H9 (cell line): Measurements from ENCODE around the gene PLAC9. TPM values are rescaled to one million over a fixed set of nuclear protein-coding genes. Genes with fewer than 3 reads are reported as not detected.

Experiments used
- DNase-seq: peaks from one replicate; pipeline ENCODE4 v3.0.0-alpha.2; 2017
- H2AFZ ChIP-seq: one replicate; pipeline ENCODE4 v1.6.1; 2013; ENCODE audit warnings: mild to moderate bottlenecking, low read length, control low read depth, moderate library complexity
- H2AK5ac ChIP-seq: 2 replicates; pipeline ENCODE4 v1.6.1; 2013; ENCODE audit warnings: low read length, control low read depth, mixed read lengths; ENCODE audit not compliant: insufficient read length
- H2BK120ac ChIP-seq: one replicate; pipeline ENCODE4 v1.6.1; 2013; ENCODE audit warnings: low read depth, mild to moderate bottlenecking, low read length, control low read depth, inconsistent platforms; ENCODE audit not compliant: poor library complexity, severe bottlenecking
- H2BK12ac ChIP-seq: 2 replicates; pipeline ENCODE4 v1.6.1; 2013; ENCODE audit warnings: low read length, control low read depth, mixed read lengths, low read depth; ENCODE audit not compliant: insufficient read length
- H2BK15ac ChIP-seq: 2 replicates; pipeline ENCODE4 v1.6.1; 2013; ENCODE audit warnings: low read depth, low read length, control low read depth
- H2BK20ac ChIP-seq: one replicate; pipeline ENCODE4 v1.6.1; 2013; ENCODE audit warnings: low read depth, mild to moderate bottlenecking, low read length, control low read depth, inconsistent platforms; ENCODE audit not compliant: poor library complexity, severe bottlenecking
- H2BK5ac ChIP-seq: 2 replicates; pipeline ENCODE4 v1.6.1; 2013; ENCODE audit warnings: low read length, control low read depth, mixed read lengths; ENCODE audit not compliant: insufficient read length
- H3K14ac ChIP-seq: 2 replicates; pipeline ENCODE4 v1.6.1; 2013; ENCODE audit warnings: low read length, control low read depth; ENCODE audit not compliant: insufficient read depth
- H3K18ac ChIP-seq: 2 replicates; pipeline ENCODE4 v1.6.1; 2013; ENCODE audit warnings: low read depth, mild to moderate bottlenecking, mixed read lengths, low read length, control low read depth; ENCODE audit not compliant: insufficient read length
- H3K23ac ChIP-seq: 2 replicates; pipeline ENCODE4 v1.6.1; 2013; ENCODE audit warnings: low read length, control low read depth, mixed read lengths, low read depth; ENCODE audit not compliant: insufficient read length
- H3K23me2 ChIP-seq: 2 replicates; pipeline ENCODE4 v1.6.1; 2013; ENCODE audit warnings: low read depth, mild to moderate bottlenecking, mixed read lengths, low read length, control low read depth; ENCODE audit not compliant: insufficient read length, poor library complexity, severe bottlenecking
- H3K27ac ChIP-seq: 2 replicates; pipeline ENCODE4 v1.5.1; 2013; ENCODE audit warnings: low read length, control low read depth, mixed read lengths, low read depth; ENCODE audit not compliant: insufficient read length
- H3K27me3 ChIP-seq: 2 replicates; pipeline ENCODE4 v1.6.1; 2013; ENCODE audit warnings: low read length, control low read depth, inconsistent platforms; ENCODE audit not compliant: insufficient read depth
- H3K4ac ChIP-seq: 2 replicates; pipeline ENCODE4 v1.6.1; 2013; ENCODE audit warnings: low read depth, mild to moderate bottlenecking, control low read depth, inconsistent platforms, low read length, moderate library complexity
- H3K4me1 ChIP-seq: 2 replicates; pipeline ENCODE4 v1.6.1; 2013; ENCODE audit warnings: low read length, control low read depth, inconsistent platforms; ENCODE audit not compliant: insufficient read depth
- H3K4me2 ChIP-seq: 2 replicates; pipeline ENCODE4 v1.6.1; 2013; ENCODE audit warnings: low read length, control low read depth, mixed read lengths; ENCODE audit not compliant: insufficient read length, insufficient read depth
- H3K56ac ChIP-seq: 2 replicates; pipeline ENCODE4 v1.6.1; 2013; ENCODE audit warnings: low read depth, mild to moderate bottlenecking, mixed read lengths, low read length, control low read depth; ENCODE audit not compliant: insufficient read length
- H3K79me1 ChIP-seq: 2 replicates; pipeline ENCODE4 v1.6.1; 2013; ENCODE audit warnings: low read depth, mild to moderate bottlenecking, moderate library complexity, low read length, control low read depth, inconsistent platforms; ENCODE audit not compliant: insufficient read depth, poor library complexity, severe bottlenecking
- H3K79me2 ChIP-seq: 2 replicates; pipeline ENCODE4 v1.6.1; 2013; ENCODE audit warnings: low read length, control low read depth, inconsistent platforms; ENCODE audit not compliant: insufficient read depth
- H3K9ac ChIP-seq: 2 replicates; pipeline ENCODE4 v1.6.1; 2013; ENCODE audit warnings: low read length, control low read depth, mixed read lengths; ENCODE audit not compliant: insufficient read length; ENCODE audit errors: extremely low read depth
- H3K9me3 ChIP-seq: one replicate; pipeline ENCODE4 v1.6.1; 2013; ENCODE audit warnings: low read depth, low read length, inconsistent platforms; ENCODE audit not compliant: control insufficient read depth
- H3T11ph ChIP-seq: one replicate; pipeline ENCODE4 v1.6.1; 2013; ENCODE audit warnings: mild to moderate bottlenecking, low read length, control low read depth, inconsistent platforms
- H4K20me1 ChIP-seq: one replicate; pipeline ENCODE4 v1.6.1; 2013; ENCODE audit not compliant: control insufficient read depth, insufficient read length, insufficient read depth
- H4K5ac ChIP-seq: 2 replicates; pipeline ENCODE4 v1.6.1; 2013; ENCODE audit warnings: low read depth, mild to moderate bottlenecking, mixed read lengths, low read length, control low read depth; ENCODE audit not compliant: insufficient read length
- H4K8ac ChIP-seq: replicated peaks from 2 replicates; pipeline ENCODE4 v1.6.1; 2013; ENCODE audit warnings: low read length, control low read depth, mixed read lengths, low read depth; ENCODE audit not compliant: insufficient read length
- H4K91ac ChIP-seq: 2 replicates; pipeline ENCODE4 v1.6.1; 2013; ENCODE audit warnings: low read depth, mild to moderate bottlenecking, moderate library complexity, mixed read lengths, low read length, control low read depth; ENCODE audit not compliant: insufficient read length
- H3K27ac Mint-ChIP-seq, 3 experiments: 2 replicates in 2 of 3; 3 replicates in 1 of 3; pipeline ENCODE4 v1.8.0; 2020 to 2021; ENCODE audit warnings: mixed read lengths in 3 of 3, mild to moderate bottlenecking in 1 of 3, moderate library complexity in 1 of 3
- H3K27me3 Mint-ChIP-seq: 2 replicates; pipeline ENCODE4 v1.8.0; 2021; ENCODE audit warnings: low read depth, mild to moderate bottlenecking, moderate library complexity, mixed read lengths
- H3K36me3 Mint-ChIP-seq, 3 experiments: 2 replicates in 2 of 3; 3 replicates in 1 of 3; pipeline ENCODE4 v1.8.0; 2020 to 2021; ENCODE audit warnings: low read depth in 3 of 3, mixed read lengths in 3 of 3; ENCODE audit not compliant: insufficient read depth in 1 of 3
- H3K4me1 Mint-ChIP-seq, 2 experiments: 2 replicates each; pipeline ENCODE4 v1.8.0; 2020; ENCODE audit warnings: mixed read lengths in 2 of 2
- H3K4me3 Mint-ChIP-seq, 2 experiments: 2 replicates in 1 of 2; 3 replicates in 1 of 2; pipeline ENCODE4 v1.8.0; 2020 to 2021; ENCODE audit warnings: mild to moderate bottlenecking in 2 of 2, mixed read lengths in 2 of 2, moderate library complexity in 1 of 2
- H3K9me3 Mint-ChIP-seq, 2 experiments: 2 replicates in 1 of 2; 3 replicates in 1 of 2; pipeline ENCODE4 v1.8.0; 2020; ENCODE audit warnings: mild to moderate bottlenecking in 2 of 2, mixed read lengths in 2 of 2, moderate library complexity in 1 of 2
- WGBS: extraction: QIAGEN DNeasy Blood & Tissue Kit; methylation state at CpG from one replicate; pipeline ENCODE4 v1.1.7; 2013; ENCODE audit warnings: missing lambda C conversion rate, low lambda C conversion rate, mixed read lengths; ENCODE audit not compliant: insufficient read length; ENCODE audit errors: extremely low coverage; 5-methylcytosine and 5-hydroxymethylcytosine counted together
- total RNA-seq: library from RNA; stranded (reverse); gene quantifications from 2 replicates; pipeline ENCODE4 v1.2.1, GENCODE V29; 2021
- TF ChIP-seq, protein P1 (sequence below): fragments of 200-600 bp; sonication (generic); conservative IDR thresholded peaks from 3 replicates; pipeline ENCODE4 v1.8.0; 2021; ENCODE audit warnings: antibody characterized with exemption, mild to moderate bottlenecking

PLAC9 gene
- total RNA-seq, 1 experiment from 2014 or later: 4.3 TPM

DNA sequence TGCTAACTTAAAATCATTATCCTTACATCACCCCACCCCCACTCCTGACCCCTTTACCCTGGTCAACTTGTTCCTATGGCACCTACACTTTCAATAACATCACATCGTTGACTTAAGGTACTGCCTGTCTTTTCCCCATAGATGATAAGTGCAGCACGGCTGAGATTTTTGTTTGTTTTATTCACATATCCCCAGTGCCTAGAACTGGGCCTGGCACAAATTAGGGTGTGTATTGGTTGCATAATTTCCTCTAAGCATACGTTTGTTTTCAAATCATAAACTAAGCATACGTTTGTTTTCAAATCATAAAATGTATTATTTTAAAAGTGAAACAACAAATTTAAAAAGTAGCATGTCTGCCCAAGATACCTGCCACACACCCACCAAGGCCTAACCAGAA lies 37.5 kb downstream of the PLAC9 start:
- TF ChIP-seq, protein P1, sequence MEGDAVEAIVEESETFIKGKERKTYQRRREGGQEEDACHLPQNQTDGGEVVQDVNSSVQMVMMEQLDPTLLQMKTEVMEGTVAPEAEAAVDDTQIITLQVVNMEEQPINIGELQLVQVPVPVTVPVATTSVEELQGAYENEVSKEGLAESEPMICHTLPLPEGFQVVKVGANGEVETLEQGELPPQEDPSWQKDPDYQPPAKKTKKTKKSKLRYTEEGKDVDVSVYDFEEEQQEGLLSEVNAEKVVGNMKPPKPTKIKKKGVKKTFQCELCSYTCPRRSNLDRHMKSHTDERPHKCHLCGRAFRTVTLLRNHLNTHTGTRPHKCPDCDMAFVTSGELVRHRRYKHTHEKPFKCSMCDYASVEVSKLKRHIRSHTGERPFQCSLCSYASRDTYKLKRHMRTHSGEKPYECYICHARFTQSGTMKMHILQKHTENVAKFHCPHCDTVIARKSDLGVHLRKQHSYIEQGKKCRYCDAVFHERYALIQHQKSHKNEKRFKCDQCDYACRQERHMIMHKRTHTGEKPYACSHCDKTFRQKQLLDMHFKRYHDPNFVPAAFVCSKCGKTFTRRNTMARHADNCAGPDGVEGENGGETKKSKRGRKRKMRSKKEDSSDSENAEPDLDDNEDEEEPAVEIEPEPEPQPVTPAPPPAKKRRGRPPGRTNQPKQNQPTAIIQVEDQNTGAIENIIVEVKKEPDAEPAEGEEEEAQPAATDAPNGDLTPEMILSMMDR: no peak
- no peaks in the 10 kb centered on the region for H3K9me3 Mint-ChIP-seq
- Histone ChIP-seq H3K23me2 (no peaks in the 10 kb centered on the region), H2AFZ (no peak overlapping the region), H3K18ac (no peak overlapping the region), H4K5ac (no peak overlapping the region), H4K20me1 (no peaks in the 10 kb centered on the region), H3K9ac (no peak overlapping the region), H3K27ac (no peak overlapping the region), H3K4ac (no peak overlapping the region), H3K23ac (no peak overlapping the region), H4K91ac (no peak overlapping the region), H2BK120ac (no peak overlapping the region), H3T11ph (no peak overlapping the region), H3K56ac (no peak overlapping the region), H3K9me3 (no peaks in the 10 kb centered on the region), H2AK5ac (no peak overlapping the region), H3K27me3 (no peaks in the 10 kb centered on the region), H3K4me2 (no peak overlapping the region), H3K4me1 (no peaks in the 10 kb centered on the region; the same call in 1 of the 2 replicates), H3K14ac (no peak overlapping the region), H2BK5ac (no peak overlapping the region), H4K8ac (no peak overlapping the region), H3K79me1 (no peaks in the 10 kb centered on the region), H2BK20ac (no peak overlapping the region), H2BK12ac (no peak overlapping the region), H3K79me2 (no peaks in the 10 kb centered on the region; the same call in 1 of the 2 replicates), H2BK15ac (no peak overlapping the region)
- peaks cover 0 to 9% (median 8%) of the 10 kb centered on the region in 3 experiments; a peak in 2 of 7 replicates for H3K36me3 Mint-ChIP-seq
- H3K27me3 Mint-ChIP-seq: no peaks in the 10 kb centered on the region
- DNase-seq: no peak
- H3K27ac Mint-ChIP-seq: no peak overlapping the region
- H3K4me1 Mint-ChIP-seq: peaks cover 24 to 33% of the 10 kb centered on the region in 2 experiments
- no CpG with 5 or more reads among the region's 4 CpGs for WGBS
- H3K4me3 Mint-ChIP-seq: no peak overlapping the region
